IMR-90 (cell line): Measurements from ENCODE around the gene MSX1. TPM values are rescaled to one million over a fixed set of nuclear protein-coding genes. Genes with fewer than 3 reads are reported as not detected.

Source experiments
- ATAC-seq: fragments of 200-7000 bp; cut with Tn5 transposase; 2 replicates; pipeline ENCODE4 v1.9.1; 2020; ENCODE audit warnings: low read depth, mild to moderate bottlenecking, moderate library complexity
- BruUV-seq: library from RNA; stranded (reverse); fragments of 400-500 nt; replicated peaks from 2 replicates; lab custom pipeline; 2021; lab: Mats Ljungman, UMichigan
- CTCF ChIA-PET: fragments of 300-600 bp; formaldehyde crosslinking; extraction: SDS; loops from one replicate; lab custom pipeline; 2021; ENCODE audit warnings: antibody characterized with exemption; lab: Yijun Ruan, JAX
- POLR2A ChIA-PET: fragments of 300-600 bp; sonication (Branson Sonifier 250); formaldehyde crosslinking; loops from one replicate; lab custom pipeline; 2022; ENCODE audit warnings: antibody characterized with exemption; ENCODE audit not compliant: unreplicated experiment; lab: Charles Lee
- DNase-seq: peaks from one replicate; pipeline ENCODE4 v3.0.0; 2013
- H2AFZ ChIP-seq: replicated peaks from 2 replicates; pipeline ENCODE3; 2013; ENCODE audit warnings: low read length, mild to moderate bottlenecking; ENCODE audit not compliant: poor library complexity
- H2AK5ac ChIP-seq: 2 replicates; pipeline ENCODE4 v1.6.1; 2013; ENCODE audit warnings: low read depth, low read length, inconsistent platforms
- H2AK9ac ChIP-seq: replicated peaks from 2 replicates; pipeline ENCODE3; 2013; ENCODE audit warnings: mild to moderate bottlenecking, low read depth, low read length, moderate library complexity; ENCODE audit not compliant: poor library complexity
- H2BK120ac ChIP-seq: 2 replicates; pipeline ENCODE4 v1.6.1; 2013; ENCODE audit warnings: low read depth, low read length, inconsistent platforms
- H2BK15ac ChIP-seq: 3 replicates; pipeline ENCODE4 v1.6.1; 2013; ENCODE audit warnings: low read depth, low read length, inconsistent platforms
- H2BK20ac ChIP-seq: 2 replicates; pipeline ENCODE4 v1.6.1; 2013; ENCODE audit warnings: low read depth, mild to moderate bottlenecking, inconsistent platforms, low read length, moderate library complexity
- H2BK5ac ChIP-seq: 2 replicates; pipeline ENCODE4 v1.6.1; 2013; ENCODE audit warnings: mild to moderate bottlenecking, low read depth, low read length, inconsistent platforms; ENCODE audit not compliant: poor library complexity, severe bottlenecking
- H3K14ac ChIP-seq: replicated peaks from 2 replicates; pipeline ENCODE4 v1.6.1; 2013; ENCODE audit warnings: low read depth, low read length, inconsistent platforms
- H3K18ac ChIP-seq: 2 replicates; pipeline ENCODE4 v1.6.1; 2013; ENCODE audit warnings: low read depth, low read length, control low read depth
- H3K23ac ChIP-seq: 2 replicates; pipeline ENCODE4 v1.6.1; 2013; ENCODE audit warnings: low read depth, low read length, inconsistent platforms
- H3K27ac ChIP-seq: 2 replicates; pipeline ENCODE4 v1.5.1; 2013; ENCODE audit warnings: mild to moderate bottlenecking, control low read depth, low read length; ENCODE audit not compliant: insufficient read depth
- H3K27me3 ChIP-seq: 2 replicates; pipeline ENCODE4 v1.6.1; 2013; ENCODE audit warnings: low read length; ENCODE audit not compliant: control insufficient read depth, insufficient read depth
- H3K36me3 ChIP-seq: 2 replicates; pipeline ENCODE4 v1.6.1; 2013; ENCODE audit warnings: low read length, mixed read lengths; ENCODE audit not compliant: control insufficient read depth, insufficient read depth
- H3K4ac ChIP-seq: 2 replicates; pipeline ENCODE4 v1.6.1; 2013; ENCODE audit warnings: low read depth, low read length, inconsistent platforms
- H3K4me1 ChIP-seq: 2 replicates; pipeline ENCODE4 v1.6.1; 2013; ENCODE audit warnings: low read length, mixed read lengths; ENCODE audit not compliant: control insufficient read depth, insufficient read depth
- H3K4me2 ChIP-seq: 2 replicates; pipeline ENCODE4 v1.6.1; 2013; ENCODE audit warnings: low read depth, mild to moderate bottlenecking, control low read depth, low read length, moderate library complexity
- H3K4me3 ChIP-seq: 2 replicates; pipeline ENCODE4 v1.5.1; 2013; ENCODE audit warnings: low read depth, mild to moderate bottlenecking, control low read depth, low read length, moderate library complexity; ENCODE audit not compliant: insufficient read depth
- H3K56ac ChIP-seq: 2 replicates; pipeline ENCODE4 v1.6.1; 2013; ENCODE audit warnings: low read length, inconsistent platforms; ENCODE audit not compliant: insufficient read depth; ENCODE audit errors: extremely low read depth
- H3K79me1 ChIP-seq, 2 experiments: 2 replicates each; pipeline ENCODE4 v1.6.1; 2013; ENCODE audit warnings: low read length in 2 of 2, inconsistent platforms in 1 of 2, low read depth in 1 of 2
- H3K9ac ChIP-seq: 2 replicates; pipeline ENCODE4 v1.6.1; 2013; ENCODE audit warnings: low read depth, low read length, control low read depth
- H3K9me1 ChIP-seq: 2 replicates; pipeline ENCODE4 v1.6.1; 2013; ENCODE audit warnings: low read length, inconsistent platforms; ENCODE audit not compliant: insufficient read depth
- H3K9me3 ChIP-seq: 2 replicates; pipeline ENCODE4 v1.6.1; 2013; ENCODE audit warnings: low read length; ENCODE audit not compliant: control insufficient read depth, insufficient read depth
- H4K20me1 ChIP-seq: 2 replicates; pipeline ENCODE4 v1.6.1; 2013; ENCODE audit warnings: low read length, inconsistent platforms; ENCODE audit not compliant: insufficient read depth
- H4K5ac ChIP-seq: 2 replicates; pipeline ENCODE4 v1.6.1; 2013; ENCODE audit warnings: mild to moderate bottlenecking, low read depth, low read length, control low read depth
- H4K8ac ChIP-seq, 2 experiments: 2 replicates each; pipeline ENCODE4 v1.6.1; 2013; ENCODE audit warnings: low read depth in 2 of 2, low read length in 2 of 2, control low read depth in 1 of 2, inconsistent platforms in 1 of 2
- H4K91ac ChIP-seq: 2 replicates; pipeline ENCODE4 v1.6.1; 2013; ENCODE audit warnings: low read depth, low read length, inconsistent platforms; ENCODE audit not compliant: insufficient read depth
- BHLHE40 ChIP-seq: fragments of 150-350 bp; IDR thresholded peaks from 2 replicates; pipeline ENCODE4 v1.6.1; 2016; ENCODE audit warnings: mild to moderate bottlenecking, low read depth, low read length
- CEBPB ChIP-seq: IDR thresholded peaks from 2 replicates; pipeline ENCODE4 v1.6.1; 2012; ENCODE audit warnings: low read depth, low read length, improper control_type of control experiment
- CHD1 ChIP-seq: IDR thresholded peaks from 2 replicates; pipeline ENCODE4 v1.6.1; 2012; ENCODE audit warnings: low read depth, low read length, improper control_type of control experiment
- FOS ChIP-seq: fragments of 150-350 bp; IDR thresholded peaks from 2 replicates; pipeline ENCODE4 v1.6.1; 2016; ENCODE audit warnings: low read depth, low read length
- MAFK ChIP-seq: IDR thresholded peaks from 2 replicates; pipeline ENCODE4 v1.6.1; 2012; ENCODE audit warnings: low read depth, low read length, improper control_type of control experiment
- MAZ ChIP-seq: IDR thresholded peaks from 2 replicates; pipeline ENCODE4 v1.6.1; 2012; ENCODE audit warnings: low read depth, mild to moderate bottlenecking, low read length, improper control_type of control experiment, moderate library complexity, borderline replicate concordance
- MXI1 ChIP-seq: IDR thresholded peaks from 2 replicates; pipeline ENCODE4 v1.6.1; 2012; ENCODE audit warnings: low read depth, mild to moderate bottlenecking, low read length, moderate library complexity, borderline replicate concordance
- NFE2L2 ChIP-seq: fragments of 150-350 bp; IDR thresholded peaks from 2 replicates; pipeline ENCODE4 v1.6.1; 2016; ENCODE audit warnings: low read depth, mild to moderate bottlenecking, low read length
- POLR2A ChIP-seq: IDR thresholded peaks from 2 replicates; pipeline ENCODE4 v1.6.1; 2012; ENCODE audit warnings: mild to moderate bottlenecking, low read depth, low read length
- RAD21 ChIP-seq: IDR thresholded peaks from 2 replicates; pipeline ENCODE4 v1.6.1; 2012; ENCODE audit warnings: low read length, improper control_type of control experiment
- RCOR1 ChIP-seq: IDR thresholded peaks from 2 replicates; pipeline ENCODE4 v1.6.1; 2012; ENCODE audit warnings: mild to moderate bottlenecking, low read length, improper control_type of control experiment; ENCODE audit not compliant: insufficient replicate concordance
- RFX5 ChIP-seq: IDR thresholded peaks from 2 replicates; pipeline ENCODE4 v1.8.0; 2012; ENCODE audit warnings: low read depth, mild to moderate bottlenecking, low read length, moderate library complexity
- SMC3 ChIP-seq: fragments of 150-350 bp; IDR thresholded peaks from 2 replicates; pipeline ENCODE4 v1.6.1; 2016; ENCODE audit warnings: low read depth, mild to moderate bottlenecking, antibody characterized with exemption, low read length, moderate library complexity
- USF2 ChIP-seq: fragments of 150-350 bp; IDR thresholded peaks from 2 replicates; pipeline ENCODE4 v1.6.1; 2017; ENCODE audit warnings: mild to moderate bottlenecking, antibody characterized with exemption, low read length, low read depth
- WGBS, 2 experiments: methylation state at CpG; one replicate each; pipeline versions ENCODE4 v1.1.5 to v1.1.7; 2013; ENCODE audit warnings: missing lambda C conversion rate in 2 of 2; ENCODE audit not compliant: insufficient read length in 1 of 2; ENCODE audit errors: extremely low coverage in 2 of 2; 5-methylcytosine and 5-hydroxymethylcytosine counted together
- dilution Hi-C: fragments of 300-500 bp; cut with HindIII; formaldehyde crosslinking; loops from one replicate; pipeline ENCODE4 v1.14.3; 2018; ENCODE audit warnings: low sequenced_read_pairs; ENCODE audit not compliant: unreplicated experiment
- in situ Hi-C: fragments of 300-500 bp; cut with MboI; formaldehyde crosslinking; loops from 3 replicates; pipeline ENCODE4 v1.14.3; 2019; ENCODE audit warnings: low sequenced_read_pairs, inconsistent platforms, mixed read lengths
- intact Hi-C: fragments of 100-400 bp; cut with micrococcal nuclease; formaldehyde crosslinking; loops from 2 replicates; pipeline ENCODE4 v1.10.0; 2022
- polyA plus RNA-seq, 3 experiments: library from polyadenylated mRNA; depleted of rRNA; stranded (reverse); fragments of >200 nt; gene quantifications; 2 replicates each; pipeline ENCODE4 v1.2.3, GENCODE V29; 2012; ENCODE audit warnings: low replicate concordance in 1 of 3
- total RNA-seq: library from RNA; depleted of rRNA; stranded (reverse); fragments of >200 nt; gene quantifications from 2 replicates; pipeline ENCODE4 v1.2.3, GENCODE V29; 2012
- TF ChIP-seq, protein P1 (sequence below): conservative IDR thresholded peaks from 2 replicates; pipeline ENCODE4 v1.5.1; 2012; ENCODE audit warnings: mild to moderate bottlenecking, low read depth, low read length, improper control_type of control experiment
- TF ChIP-seq, protein P2 (sequence below): fragments of 150-350 bp; IDR thresholded peaks from 2 replicates; pipeline ENCODE4 v1.6.1; 2016; ENCODE audit warnings: low read depth, mild to moderate bottlenecking, low read length, moderate library complexity, borderline replicate concordance

The MSX1 gene
- total and polyA plus RNA-seq, 2 of the 4 experiments (the other 2 are of a cell fraction) = 1.1 to 3.9 TPM

GRCh38 chr4:4818415-4819212, 40.9 kb upstream of the MSX1 start:
- Histone ChIP-seq H3K4me3 (no peak overlapping the region), H2AK9ac (no peak overlapping the region), H3K27me3 (peaks cover 24% of the 10 kb centered on the region), H3K9me1 (no peaks in the 10 kb centered on the region), H2BK5ac (no peak overlapping the region), H3K4ac (no peak overlapping the region), H3K9me3 (no peaks in the 10 kb centered on the region; the same call in 1 of the 2 replicates), H3K9ac (no peak overlapping the region), H2BK15ac (no peak overlapping the region), H3K14ac (no peak overlapping the region), H3K4me2 (no peak overlapping the region), H2BK20ac (no peak overlapping the region), H2AFZ (no peak overlapping the region), H2BK120ac (no peak overlapping the region), H4K5ac (no peak overlapping the region), H4K91ac (no peak overlapping the region), H3K18ac (no peak overlapping the region), H3K4me1 (no peaks in the 10 kb centered on the region), H3K36me3 (no peaks in the 10 kb centered on the region), H4K20me1 (no peaks in the 10 kb centered on the region), H3K79me1 (no peaks in the 10 kb centered on the region), H2AK5ac (no peak overlapping the region), H3K56ac (no peak overlapping the region), H3K27ac (no peak overlapping the region), H3K23ac (no peak overlapping the region), H4K8ac (no peak overlapping the region)
- dilution Hi-C loops = no loop called here
- no CpG with 5 or more reads among the region's 17 CpGs for WGBS, 2 experiments
- DNase-seq (no peak), ATAC-seq (no peak)
- TF ChIP-seq MAZ = no peak
- no peak for TF ChIP-seq SMC3
- TF ChIP-seq RFX5 = no peak
- no peak for TF ChIP-seq CEBPB
- TF ChIP-seq NFE2L2 = no peak
- TF ChIP-seq FOS = no peak
- TF ChIP-seq, protein P1, sequence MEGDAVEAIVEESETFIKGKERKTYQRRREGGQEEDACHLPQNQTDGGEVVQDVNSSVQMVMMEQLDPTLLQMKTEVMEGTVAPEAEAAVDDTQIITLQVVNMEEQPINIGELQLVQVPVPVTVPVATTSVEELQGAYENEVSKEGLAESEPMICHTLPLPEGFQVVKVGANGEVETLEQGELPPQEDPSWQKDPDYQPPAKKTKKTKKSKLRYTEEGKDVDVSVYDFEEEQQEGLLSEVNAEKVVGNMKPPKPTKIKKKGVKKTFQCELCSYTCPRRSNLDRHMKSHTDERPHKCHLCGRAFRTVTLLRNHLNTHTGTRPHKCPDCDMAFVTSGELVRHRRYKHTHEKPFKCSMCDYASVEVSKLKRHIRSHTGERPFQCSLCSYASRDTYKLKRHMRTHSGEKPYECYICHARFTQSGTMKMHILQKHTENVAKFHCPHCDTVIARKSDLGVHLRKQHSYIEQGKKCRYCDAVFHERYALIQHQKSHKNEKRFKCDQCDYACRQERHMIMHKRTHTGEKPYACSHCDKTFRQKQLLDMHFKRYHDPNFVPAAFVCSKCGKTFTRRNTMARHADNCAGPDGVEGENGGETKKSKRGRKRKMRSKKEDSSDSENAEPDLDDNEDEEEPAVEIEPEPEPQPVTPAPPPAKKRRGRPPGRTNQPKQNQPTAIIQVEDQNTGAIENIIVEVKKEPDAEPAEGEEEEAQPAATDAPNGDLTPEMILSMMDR = no peak
- TF ChIP-seq POLR2A = no peak
- no peak for TF ChIP-seq BHLHE40
- TF ChIP-seq, protein P2, sequence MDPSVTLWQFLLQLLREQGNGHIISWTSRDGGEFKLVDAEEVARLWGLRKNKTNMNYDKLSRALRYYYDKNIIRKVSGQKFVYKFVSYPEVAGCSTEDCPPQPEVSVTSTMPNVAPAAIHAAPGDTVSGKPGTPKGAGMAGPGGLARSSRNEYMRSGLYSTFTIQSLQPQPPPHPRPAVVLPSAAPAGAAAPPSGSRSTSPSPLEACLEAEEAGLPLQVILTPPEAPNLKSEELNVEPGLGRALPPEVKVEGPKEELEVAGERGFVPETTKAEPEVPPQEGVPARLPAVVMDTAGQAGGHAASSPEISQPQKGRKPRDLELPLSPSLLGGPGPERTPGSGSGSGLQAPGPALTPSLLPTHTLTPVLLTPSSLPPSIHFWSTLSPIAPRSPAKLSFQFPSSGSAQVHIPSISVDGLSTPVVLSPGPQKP = no peak
- TF ChIP-seq CHD1 = no peak
- TF ChIP-seq MAFK = no peak
- TF ChIP-seq RCOR1 = no peak
- no peak for TF ChIP-seq RAD21
- no peak for TF ChIP-seq USF2
- TF ChIP-seq MXI1 = no peak
- in situ Hi-C loops = no loop called here
- no TSS peak for BruUV-seq
- POLR2A ChIA-PET = no interaction called here
- CTCF ChIA-PET = no interaction called here
- intact Hi-C loops = no loop called here
